Measurements from ENCODE around the gene KRT35. TPM values are rescaled to one million over a fixed set of nuclear protein-coding genes. Genes with fewer than 3 reads are reported as not detected.

The KRT35 gene
- polyA plus RNA-seq (2011; rRNA removed) (not detected in 2 replicates), polyA minus RNA-seq (2011; rRNA and poly(A)+ RNA removed) (not detected in 2 replicates)

- ChIA-PET POLR2A (no interaction called here), CTCF (interaction anchor here (0.7 kb wide), 1 partner anchor 56 kb away, joined by 3 read pairs; the partner anchor contains the start of gene KRT37)
- TF ChIP-seq, protein P1, sequence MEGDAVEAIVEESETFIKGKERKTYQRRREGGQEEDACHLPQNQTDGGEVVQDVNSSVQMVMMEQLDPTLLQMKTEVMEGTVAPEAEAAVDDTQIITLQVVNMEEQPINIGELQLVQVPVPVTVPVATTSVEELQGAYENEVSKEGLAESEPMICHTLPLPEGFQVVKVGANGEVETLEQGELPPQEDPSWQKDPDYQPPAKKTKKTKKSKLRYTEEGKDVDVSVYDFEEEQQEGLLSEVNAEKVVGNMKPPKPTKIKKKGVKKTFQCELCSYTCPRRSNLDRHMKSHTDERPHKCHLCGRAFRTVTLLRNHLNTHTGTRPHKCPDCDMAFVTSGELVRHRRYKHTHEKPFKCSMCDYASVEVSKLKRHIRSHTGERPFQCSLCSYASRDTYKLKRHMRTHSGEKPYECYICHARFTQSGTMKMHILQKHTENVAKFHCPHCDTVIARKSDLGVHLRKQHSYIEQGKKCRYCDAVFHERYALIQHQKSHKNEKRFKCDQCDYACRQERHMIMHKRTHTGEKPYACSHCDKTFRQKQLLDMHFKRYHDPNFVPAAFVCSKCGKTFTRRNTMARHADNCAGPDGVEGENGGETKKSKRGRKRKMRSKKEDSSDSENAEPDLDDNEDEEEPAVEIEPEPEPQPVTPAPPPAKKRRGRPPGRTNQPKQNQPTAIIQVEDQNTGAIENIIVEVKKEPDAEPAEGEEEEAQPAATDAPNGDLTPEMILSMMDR (IDR thresholded peaks at IDR 0.05; ENCODE audit: insufficient read depth, low read depth, low read length): no peak
- no peak for DNase-seq (ENCODE audit: low read depth)
- H3K27me3 ChIP-seq (ENCODE audit: control insufficient read depth, insufficient read depth, low read length): no peaks in the 10 kb centered on the region
- no peaks in the 10 kb centered on the region for H3K36me3 ChIP-seq (ENCODE audit: control insufficient read depth, insufficient read depth, low read length)
- no peak within 1 kb of the TSS for H3K4me3 ChIP-seq (ENCODE audit: low read depth, low read length)
Measured at GRCh38 chr17:41481036-41481435, at the start of gene KRT35. Gene KRT35, minus strand, starts transcription at chr17:41481151. Its CDS starts 54 bp downstream, at chr17:41481097.

- ChIA-PET POLR2A (interaction anchor here (0.6 kb wide), 1 partner anchor 12 kb away, joined by 4 read pairs; the partner anchor contains the start of gene KRT15), CTCF (interaction anchor here (0.7 to 1.8 kb wide), 4 partner anchors 14 to 118 kb away, joined by 3 to 10 read pairs (median 6); no protein-coding TSS in a partner anchor)
- no peak overlapping the region for H3K4me3 ChIP-seq (ENCODE audit: low read depth, low read length)
Measured at GRCh38 chr17:41530062-41531048, 49.4 kb upstream of the KRT35 start.

DNA sequence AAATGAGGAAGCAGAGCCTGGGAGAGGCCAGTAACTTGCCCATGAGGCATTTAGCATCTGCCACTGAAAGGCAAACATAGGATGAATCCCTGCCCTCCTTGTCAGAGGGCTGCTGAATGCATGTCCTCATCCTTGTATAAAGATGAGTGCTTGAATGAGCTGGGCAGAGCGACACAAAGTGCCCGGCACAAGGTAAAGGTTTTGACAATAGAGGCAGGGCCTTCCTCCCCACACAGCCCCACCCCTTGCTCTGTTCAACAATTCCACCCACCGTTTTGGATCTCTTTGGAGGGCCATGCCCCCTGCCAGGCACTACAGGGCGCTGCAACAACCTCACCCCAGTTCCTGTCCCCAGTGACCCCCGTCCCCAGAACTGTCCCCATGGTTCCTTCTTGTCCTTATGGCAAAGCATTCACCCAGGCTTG lies 48.6 kb upstream of the KRT35 start:
- POLR2A ChIA-PET: no interaction called here
- CTCF ChIA-PET: interaction anchor here (0.7 to 1.5 kb wide), 2 partner anchors 32 to 119 kb away, joined by 3 to 8 read pairs; no protein-coding TSS in a partner anchor

More at GRCh38 chr17:41530062-41531048, 49.4 kb upstream of the KRT35 start:
- peak; percentile 75 for DNase-seq (ENCODE audit: low read depth)
- Histone ChIP-seq H3K27me3 (ENCODE audit: control insufficient read depth, insufficient read depth, low read length) (no peaks in the 10 kb centered on the region), H3K36me3 (ENCODE audit: control insufficient read depth, insufficient read depth, low read length) (no peaks in the 10 kb centered on the region)
- TF ChIP-seq, protein P1 (IDR thresholded peaks at IDR 0.05; ENCODE audit: insufficient read depth, low read depth, low read length): no peak

GRCh38 chr17:41528959-41529353 lies 48.0 kb upstream of the KRT35 start:
- Histone ChIP-seq H3K36me3 (ENCODE audit: control insufficient read depth, insufficient read depth, low read length) (peaks cover 3% of the 10 kb centered on the region), H3K27me3 (ENCODE audit: control insufficient read depth, insufficient read depth, low read length) (no peaks in the 10 kb centered on the region), H3K4me3 (ENCODE audit: low read depth, low read length) (no peak overlapping the region)
- POLR2A ChIA-PET: no interaction called here
- DNase-seq (ENCODE audit: low read depth): no peak
- TF ChIP-seq, protein P1 (IDR thresholded peaks at IDR 0.05; ENCODE audit: insufficient read depth, low read depth, low read length): no peak
- CTCF ChIA-PET: no interaction called here

More for the DNA sequence above, 48.6 kb upstream of the KRT35 start:
- TF ChIP-seq, protein P1 (IDR thresholded peaks at IDR 0.05; ENCODE audit: insufficient read depth, low read depth, low read length): no peak
- no peak for DNase-seq (ENCODE audit: low read depth)
- Histone ChIP-seq H3K36me3 (ENCODE audit: control insufficient read depth, insufficient read depth, low read length) (peaks cover 1% of the 10 kb centered on the region; the same call in 1 of the 2 replicates), H3K27me3 (ENCODE audit: control insufficient read depth, insufficient read depth, low read length) (no peaks in the 10 kb centered on the region), H3K4me3 (ENCODE audit: low read depth, low read length) (no peak overlapping the region)

Measured in BJ (cell line).